ENCODE measurements around the gene YY1.
A peak's percentile ranks its signal among the peaks of the same experiment; 100 is the strongest.
"Not testable (repeated sequence)": the region's sequence is repeated elsewhere in the genome, so short reads cannot be mapped to it uniquely, and the experiment has no call there.

YY1 gene

DNA sequence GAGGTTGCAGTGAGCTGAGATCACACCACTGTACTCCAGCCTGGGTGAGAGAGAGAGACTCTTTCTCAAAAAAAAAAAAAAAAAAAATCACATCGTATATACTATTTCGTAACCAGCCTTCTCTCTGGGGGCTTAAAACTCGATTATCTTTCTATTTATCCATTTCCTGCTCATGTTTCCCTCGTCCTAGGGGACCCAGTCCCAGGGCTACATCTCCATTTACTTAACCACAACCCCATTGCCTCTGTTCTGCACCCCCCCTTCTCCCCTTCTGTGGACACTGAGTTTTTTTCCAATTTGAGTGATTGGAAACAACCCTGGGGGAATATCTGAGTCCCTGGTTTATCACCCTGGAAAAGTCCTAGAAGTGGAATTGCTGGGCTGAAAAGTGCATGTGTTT, 36.2 kb upstream of the YY1 start:
- no peaks in the 10 kb centered on the region for H3K36me3 ChIP-seq (ENCODE audit: control insufficient read depth, insufficient read depth, low read length)

DNA sequence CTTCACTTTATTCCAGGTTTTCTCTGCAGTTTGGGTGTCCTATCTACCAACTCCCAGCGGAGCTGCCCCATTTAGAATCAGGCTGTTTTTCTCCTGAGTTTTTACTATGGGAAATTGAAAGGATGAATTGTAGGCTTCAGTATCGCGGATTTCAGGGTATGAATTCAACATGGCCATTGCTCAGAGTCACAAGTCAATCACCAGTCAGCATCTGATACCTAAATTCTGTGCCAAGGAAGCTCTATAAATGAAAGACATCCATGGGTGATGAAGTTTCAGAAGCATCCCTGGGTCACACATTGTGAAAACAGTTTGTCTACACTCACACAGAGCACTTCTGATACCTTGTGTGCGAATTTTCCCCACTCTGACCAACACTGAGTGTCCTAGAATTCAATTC, 35.8 kb upstream of the YY1 start:
- Histone ChIP-seq H3K36me3 (ENCODE audit: control insufficient read depth, insufficient read depth, low read length) (no peaks in the 10 kb centered on the region), H3K27ac (ENCODE audit: insufficient read depth, low read length, poor library complexity, severe bottlenecking) (no peak overlapping the region), H3K27me3 (replicated peaks; ENCODE audit: control insufficient read depth, insufficient read depth, low read length, poor library complexity, severe bottlenecking) (no peaks in the 10 kb centered on the region), H3K9me3 (ENCODE audit: control insufficient read depth, low read length) (no peaks in the 10 kb centered on the region), H3K4me1 (ENCODE audit: control insufficient read depth, insufficient read depth, low read length, poor library complexity, severe bottlenecking) (no peaks in the 10 kb centered on the region), H3K4me3 (ENCODE audit: insufficient read depth, low read depth, low read length, poor library complexity, severe bottlenecking) (no peak overlapping the region)
- no peak for DNase-seq

More for the DNA sequence above, 36.2 kb upstream of the YY1 start:
- H3K9me3 ChIP-seq (ENCODE audit: control insufficient read depth, low read length): no peaks in the 10 kb centered on the region
- no peaks in the 10 kb centered on the region for H3K27me3 ChIP-seq (replicated peaks; ENCODE audit: control insufficient read depth, insufficient read depth, low read length, poor library complexity, severe bottlenecking)
- H3K27ac ChIP-seq (ENCODE audit: insufficient read depth, low read length, poor library complexity, severe bottlenecking): no peak overlapping the region
- DNase-seq: no peak
- no peaks in the 10 kb centered on the region for H3K4me1 ChIP-seq (ENCODE audit: control insufficient read depth, insufficient read depth, low read length, poor library complexity, severe bottlenecking)
- H3K4me3 ChIP-seq (ENCODE audit: insufficient read depth, low read depth, low read length, poor library complexity, severe bottlenecking): no peak overlapping the region

GRCh38 chr14:100203962-100204834, 34.7 kb upstream of the YY1 start:
- no peak overlapping the region for H3K4me3 ChIP-seq (ENCODE audit: insufficient read depth, low read depth, low read length, poor library complexity, severe bottlenecking)
- H3K9me3 ChIP-seq (ENCODE audit: control insufficient read depth, low read length): no peaks in the 10 kb centered on the region
- no peak overlapping the region for H3K27ac ChIP-seq (ENCODE audit: insufficient read depth, low read length, poor library complexity, severe bottlenecking)
- no peak for DNase-seq
- H3K4me1 ChIP-seq (ENCODE audit: control insufficient read depth, insufficient read depth, low read length, poor library complexity, severe bottlenecking): no peaks in the 10 kb centered on the region
- H3K27me3 ChIP-seq (replicated peaks; ENCODE audit: control insufficient read depth, insufficient read depth, low read length, poor library complexity, severe bottlenecking): no peaks in the 10 kb centered on the region
- no peaks in the 10 kb centered on the region for H3K36me3 ChIP-seq (ENCODE audit: control insufficient read depth, insufficient read depth, low read length)

DNA sequence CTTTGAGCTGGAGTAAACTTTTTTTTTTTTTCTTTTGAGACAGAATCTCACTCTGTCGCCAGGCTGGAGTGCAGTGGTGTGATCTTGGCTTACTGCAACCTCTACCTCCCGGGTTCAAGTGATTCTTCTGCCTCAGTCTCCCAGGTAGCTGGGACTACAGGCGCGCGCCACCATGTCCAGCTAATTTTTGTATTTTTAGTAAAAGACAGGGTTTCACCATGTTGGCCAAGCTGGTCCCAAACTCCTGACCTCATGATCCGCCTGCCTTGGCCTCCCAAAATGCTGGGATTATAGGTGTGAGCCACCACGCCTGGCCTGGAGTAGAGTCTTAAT, 34.1 kb upstream of the YY1 start:
- not testable (repeated sequence) for H3K36me3 ChIP-seq (ENCODE audit: control insufficient read depth, insufficient read depth, low read length); H3K4me1 ChIP-seq (ENCODE audit: control insufficient read depth, insufficient read depth, low read length, poor library complexity, severe bottlenecking); H3K27ac ChIP-seq (ENCODE audit: insufficient read depth, low read length, poor library complexity, severe bottlenecking); DNase-seq; H3K9me3 ChIP-seq (ENCODE audit: control insufficient read depth, low read length); H3K4me3 ChIP-seq (ENCODE audit: insufficient read depth, low read depth, low read length, poor library complexity, severe bottlenecking); H3K27me3 ChIP-seq (replicated peaks; ENCODE audit: control insufficient read depth, insufficient read depth, low read length, poor library complexity, severe bottlenecking)

GRCh38 chr14:100207588-100207987, 31.4 kb upstream of the YY1 start:
- H3K27me3 ChIP-seq (replicated peaks; ENCODE audit: control insufficient read depth, insufficient read depth, low read length, poor library complexity, severe bottlenecking); H3K9me3 ChIP-seq (ENCODE audit: control insufficient read depth, low read length); DNase-seq; H3K27ac ChIP-seq (ENCODE audit: insufficient read depth, low read length, poor library complexity, severe bottlenecking); H3K36me3 ChIP-seq (ENCODE audit: control insufficient read depth, insufficient read depth, low read length); H3K4me1 ChIP-seq (ENCODE audit: control insufficient read depth, insufficient read depth, low read length, poor library complexity, severe bottlenecking); H3K4me3 ChIP-seq (ENCODE audit: insufficient read depth, low read depth, low read length, poor library complexity, severe bottlenecking): not testable (repeated sequence)

DNA sequence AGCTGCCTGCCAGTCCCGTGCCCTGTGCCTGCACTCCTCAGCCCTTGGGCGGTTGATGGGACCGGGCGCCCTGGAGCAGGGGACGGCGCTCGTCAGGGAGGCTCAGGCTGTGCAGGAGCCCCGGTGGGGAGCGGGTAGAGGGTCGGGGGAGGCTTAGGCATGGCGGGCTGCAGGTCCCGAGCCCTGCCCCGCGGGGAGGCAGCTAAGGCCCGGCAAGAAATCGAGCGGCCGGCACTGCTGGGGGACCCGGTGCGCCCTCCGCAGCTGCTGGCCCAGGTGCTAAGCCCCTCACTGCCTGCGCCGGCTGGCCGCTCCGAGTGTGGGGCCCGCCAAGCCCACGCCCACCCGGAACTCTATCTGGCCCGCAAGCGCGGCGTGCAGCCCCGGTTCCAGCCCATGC, 30.8 kb upstream of the YY1 start:
- not testable (repeated sequence) for H3K36me3 ChIP-seq (ENCODE audit: control insufficient read depth, insufficient read depth, low read length); H3K9me3 ChIP-seq (ENCODE audit: control insufficient read depth, low read length); H3K27ac ChIP-seq (ENCODE audit: insufficient read depth, low read length, poor library complexity, severe bottlenecking); H3K4me1 ChIP-seq (ENCODE audit: control insufficient read depth, insufficient read depth, low read length, poor library complexity, severe bottlenecking); H3K4me3 ChIP-seq (ENCODE audit: insufficient read depth, low read depth, low read length, poor library complexity, severe bottlenecking); DNase-seq; H3K27me3 ChIP-seq (replicated peaks; ENCODE audit: control insufficient read depth, insufficient read depth, low read length, poor library complexity, severe bottlenecking)

- Histone ChIP-seq H3K4me3 (ENCODE audit: insufficient read depth, low read depth, low read length, poor library complexity, severe bottlenecking) (no peak overlapping the region), H3K36me3 (ENCODE audit: control insufficient read depth, insufficient read depth, low read length) (no peaks in the 10 kb centered on the region), H3K27ac (ENCODE audit: insufficient read depth, low read length, poor library complexity, severe bottlenecking) (no peak overlapping the region), H3K27me3 (replicated peaks; ENCODE audit: control insufficient read depth, insufficient read depth, low read length, poor library complexity, severe bottlenecking) (no peaks in the 10 kb centered on the region), H3K4me1 (ENCODE audit: control insufficient read depth, insufficient read depth, low read length, poor library complexity, severe bottlenecking) (peaks cover 8% of the 10 kb centered on the region), H3K9me3 (ENCODE audit: control insufficient read depth, low read length) (no peaks in the 10 kb centered on the region)
- no peak for DNase-seq
Observed at GRCh38 chr14:100211366-100211765, 27.6 kb upstream of the YY1 start.

- Histone ChIP-seq H3K4me3 (ENCODE audit: insufficient read depth, low read depth, low read length, poor library complexity, severe bottlenecking) (no peak overlapping the region), H3K36me3 (ENCODE audit: control insufficient read depth, insufficient read depth, low read length) (no peaks in the 10 kb centered on the region), H3K27me3 (replicated peaks; ENCODE audit: control insufficient read depth, insufficient read depth, low read length, poor library complexity, severe bottlenecking) (no peaks in the 10 kb centered on the region), H3K4me1 (ENCODE audit: control insufficient read depth, insufficient read depth, low read length, poor library complexity, severe bottlenecking) (peaks cover 8% of the 10 kb centered on the region), H3K9me3 (ENCODE audit: control insufficient read depth, low read length) (no peaks in the 10 kb centered on the region), H3K27ac (ENCODE audit: insufficient read depth, low read length, poor library complexity, severe bottlenecking) (no peak overlapping the region)
- DNase-seq: no peak
Observed at GRCh38 chr14:100211893-100212292, 27.1 kb upstream of the YY1 start.

DNA sequence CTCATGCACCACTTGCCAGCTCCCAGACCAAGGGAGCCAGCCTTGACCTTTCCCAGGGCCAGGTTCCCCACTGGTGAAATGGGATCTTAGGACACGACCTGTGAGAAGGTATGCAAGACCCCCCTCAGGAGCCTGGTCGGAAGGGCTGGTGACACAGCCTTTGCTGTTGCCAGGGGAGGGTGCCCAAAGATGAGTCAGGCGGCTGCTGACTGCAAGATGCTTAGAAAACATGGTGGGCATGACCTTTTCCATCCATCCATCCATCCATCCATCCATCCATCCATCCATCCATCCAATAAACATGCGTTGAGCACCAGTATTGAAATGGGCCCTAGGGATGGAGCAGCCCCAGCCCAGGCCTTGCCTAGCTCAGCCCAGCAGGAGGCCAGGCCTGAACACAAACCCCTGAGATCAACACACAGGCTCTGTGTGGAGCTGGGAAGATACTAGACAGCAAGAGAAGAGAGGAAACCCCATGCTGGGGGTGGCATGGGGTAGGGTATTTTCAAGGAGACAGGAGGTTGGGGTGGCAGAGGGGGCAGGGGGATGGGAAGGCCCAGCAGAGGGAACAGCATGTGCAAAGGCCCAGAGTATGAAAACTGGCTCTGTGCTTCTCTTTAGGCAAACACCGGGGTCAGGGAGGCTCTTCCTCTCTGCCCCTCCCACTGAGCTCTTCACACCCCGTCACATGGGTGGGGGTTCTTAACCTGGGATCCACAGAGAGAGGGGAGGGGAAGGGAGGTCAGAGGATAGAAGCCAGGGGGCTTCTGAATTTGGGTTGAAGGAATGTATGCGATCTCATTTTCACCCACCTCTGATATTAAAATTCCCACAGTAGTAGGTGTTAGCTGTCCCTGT, 26.2 kb upstream of the YY1 start:
- Histone ChIP-seq H3K27ac (ENCODE audit: insufficient read depth, low read length, poor library complexity, severe bottlenecking) (no peak overlapping the region), H3K36me3 (ENCODE audit: control insufficient read depth, insufficient read depth, low read length) (no peaks in the 10 kb centered on the region), H3K4me1 (ENCODE audit: control insufficient read depth, insufficient read depth, low read length, poor library complexity, severe bottlenecking) (peaks cover 8% of the 10 kb centered on the region), H3K27me3 (replicated peaks; ENCODE audit: control insufficient read depth, insufficient read depth, low read length, poor library complexity, severe bottlenecking) (no peaks in the 10 kb centered on the region), H3K9me3 (ENCODE audit: control insufficient read depth, low read length) (no peaks in the 10 kb centered on the region), H3K4me3 (ENCODE audit: insufficient read depth, low read depth, low read length, poor library complexity, severe bottlenecking) (no peak overlapping the region)
- DNase-seq: no peak

DNA sequence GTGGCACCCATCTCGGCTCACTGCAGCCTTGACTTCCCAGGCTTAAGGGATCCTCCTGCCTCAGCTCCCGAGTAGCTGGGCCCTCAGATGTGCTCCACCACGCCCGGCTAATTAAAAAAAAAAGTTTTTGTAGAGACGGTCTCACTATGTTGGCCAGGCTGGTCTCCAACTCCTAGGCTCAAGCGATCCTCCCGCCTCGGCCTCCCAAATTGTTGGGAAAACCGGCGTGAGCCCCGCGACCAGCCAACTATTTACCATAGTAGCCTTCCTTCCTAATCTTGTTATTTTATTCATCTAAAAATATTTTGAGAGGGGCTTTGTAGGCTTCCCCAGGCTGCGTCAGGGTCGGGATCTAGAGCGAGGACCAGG, 25.4 kb upstream of the YY1 start:
- Histone ChIP-seq H3K27ac (ENCODE audit: insufficient read depth, low read length, poor library complexity, severe bottlenecking) (peak overlapping the region; percentile 94), H3K9me3 (ENCODE audit: control insufficient read depth, low read length) (no peaks in the 10 kb centered on the region), H3K27me3 (replicated peaks; ENCODE audit: control insufficient read depth, insufficient read depth, low read length, poor library complexity, severe bottlenecking) (no peaks in the 10 kb centered on the region), H3K4me1 (ENCODE audit: control insufficient read depth, insufficient read depth, low read length, poor library complexity, severe bottlenecking) (peaks cover 8% of the 10 kb centered on the region), H3K4me3 (ENCODE audit: insufficient read depth, low read depth, low read length, poor library complexity, severe bottlenecking) (peak overlapping the region; percentile 87), H3K36me3 (ENCODE audit: control insufficient read depth, insufficient read depth, low read length) (no peaks in the 10 kb centered on the region)
- no peak for DNase-seq
